OCI-LY1 (cell line): Measurements from ENCODE around the gene FILIP1L.

ENCODE experiments used
- H2AFZ ChIP-seq: fragments of 200-600 bp; sonication (generic), shearing (Covaris generic); 2 replicates; pipeline ENCODE4 v1.6.0; 2014; ENCODE audit warnings: antibody characterized with exemption, mild to moderate bottlenecking, low read length
- H3F3A ChIP-seq: fragments of 200-600 bp; sonication (generic), shearing (Covaris generic); 2 replicates; pipeline ENCODE4 v1.6.0; 2014; ENCODE audit warnings: mild to moderate bottlenecking, antibody characterized with exemption, low read length, moderate library complexity; ENCODE audit not compliant: insufficient read depth
- H3K27ac ChIP-seq: fragments of 200-600 bp; sonication (generic); 2 replicates; pipeline ENCODE4 v1.5.1; 2014; ENCODE audit warnings: low read length, mixed run types, mild to moderate bottlenecking, low read depth; ENCODE audit not compliant: poor library complexity, severe bottlenecking
- H3K27me3 ChIP-seq: fragments of 200-600 bp; sonication (generic); 2 replicates; pipeline ENCODE4 v1.6.0; 2014; ENCODE audit warnings: antibody characterized with exemption, mild to moderate bottlenecking, low read length, moderate library complexity; ENCODE audit not compliant: insufficient read depth
- H3K36me3 ChIP-seq: fragments of 200-600 bp; sonication (generic); 2 replicates; pipeline ENCODE4 v1.6.1; 2014; ENCODE audit warnings: mild to moderate bottlenecking, antibody characterized with exemption, low read length, moderate library complexity, mixed read lengths; ENCODE audit not compliant: insufficient read depth
- H3K4me1 ChIP-seq: fragments of 200-600 bp; sonication (generic); 2 replicates; pipeline ENCODE4 v1.5.1; 2014; ENCODE audit warnings: mild to moderate bottlenecking, low read length, moderate library complexity; ENCODE audit not compliant: insufficient read depth, severe bottlenecking
- H3K4me2 ChIP-seq: fragments of 200-600 bp; sonication (generic), shearing (Covaris generic); 2 replicates; pipeline ENCODE4 v1.6.1; 2014; ENCODE audit warnings: low read length
- H3K4me3 ChIP-seq: fragments of 200-600 bp; sonication (generic); 2 replicates; pipeline ENCODE4 v1.5.1; 2014; ENCODE audit warnings: low read length, low read depth, mild to moderate bottlenecking, mixed read lengths; ENCODE audit not compliant: poor library complexity, severe bottlenecking
- H3K79me2 ChIP-seq: fragments of 200-600 bp; shearing (Covaris generic); 2 replicates; pipeline ENCODE4 v1.6.1; 2016; ENCODE audit warnings: mixed run types, low read length, mixed read lengths; ENCODE audit not compliant: insufficient read depth
- H3K9ac ChIP-seq: fragments of 200-600 bp; sonication (generic), shearing (Covaris generic); 2 replicates; pipeline ENCODE4 v1.6.1; 2014; ENCODE audit warnings: mild to moderate bottlenecking, low read length, mixed read lengths
- H3K9me2 ChIP-seq: fragments of 200-600 bp; sonication (generic), shearing (Covaris generic); 2 replicates; pipeline ENCODE4 v1.6.1; 2014; ENCODE audit warnings: low read depth, mild to moderate bottlenecking, low read length, mixed read lengths
- H3K9me3 ChIP-seq: fragments of 200-600 bp; shearing (Covaris generic); 2 replicates; pipeline ENCODE4 v1.6.1; 2014; ENCODE audit warnings: low read length, mixed read lengths
- H4K20me1 ChIP-seq: fragments of 200-600 bp; sonication (generic), shearing (Covaris generic); 2 replicates; pipeline ENCODE4 v1.6.0; 2016; ENCODE audit warnings: mild to moderate bottlenecking, low read length; ENCODE audit not compliant: insufficient read depth
- EZH2 ChIP-seq: fragments of 200-600 bp; sonication (generic), shearing (Covaris generic); IDR thresholded peaks from 2 replicates; pipeline ENCODE4 v1.8.0; 2017; ENCODE audit warnings: borderline replicate concordance, mixed run types, mild to moderate bottlenecking, antibody characterized with exemption, low read length, moderate library complexity, mixed read lengths
- TF ChIP-seq, protein P1 (sequence below): fragments of 200-600 bp; sonication (generic), shearing (Covaris generic); IDR thresholded peaks from 2 replicates; pipeline ENCODE4 v1.5.1; 2017; ENCODE audit warnings: mild to moderate bottlenecking, antibody characterized with exemption, low read length, moderate library complexity, mixed read lengths

FILIP1L gene

DNA sequence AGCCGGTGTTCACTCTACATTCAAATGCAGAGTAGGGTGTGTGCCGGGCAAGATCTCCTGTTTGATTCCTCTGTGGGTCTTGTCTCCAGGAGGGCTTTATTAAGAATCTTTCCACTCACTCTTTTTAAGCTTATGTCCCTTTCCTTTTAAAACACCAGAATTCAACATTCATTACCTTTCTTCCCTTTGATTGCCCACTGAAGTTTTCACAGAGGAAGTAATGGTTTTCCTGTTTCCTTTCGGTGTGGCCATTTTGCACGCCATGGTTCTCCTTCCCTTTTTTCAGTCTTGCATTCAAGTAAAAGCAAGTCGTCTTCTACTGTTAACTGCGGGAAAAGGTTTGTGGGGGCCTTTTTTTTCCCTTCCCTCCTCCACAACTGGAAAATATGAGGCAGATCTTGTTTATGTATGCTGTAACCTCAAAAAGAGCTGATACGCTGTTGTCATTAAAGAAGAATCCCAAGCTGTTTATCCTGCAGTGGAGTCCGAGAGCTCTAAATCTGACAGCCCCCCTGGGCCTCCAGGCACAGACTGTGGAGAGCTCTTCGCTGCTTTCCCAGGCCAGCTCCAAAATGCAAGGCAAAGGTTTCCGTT is 40.5 kb downstream of the FILIP1L start:
- no peak overlapping the region for H3K4me3 ChIP-seq
- no peaks in the 10 kb centered on the region for H3F3A ChIP-seq
- no peaks in the 10 kb centered on the region for H3K27me3 ChIP-seq
- H3K9ac ChIP-seq = no peak overlapping the region
- no peak overlapping the region for H2AFZ ChIP-seq
- H3K36me3 ChIP-seq = no peaks in the 10 kb centered on the region
- no peaks in the 10 kb centered on the region for H3K9me3 ChIP-seq
- peaks cover 14% of the 10 kb centered on the region for H3K4me1 ChIP-seq
- H3K9me2 ChIP-seq = no peaks in the 10 kb centered on the region
- no peak overlapping the region for H3K4me2 ChIP-seq
- no peaks in the 10 kb centered on the region for H4K20me1 ChIP-seq
- no peak for TF ChIP-seq EZH2
- TF ChIP-seq, protein P1, sequence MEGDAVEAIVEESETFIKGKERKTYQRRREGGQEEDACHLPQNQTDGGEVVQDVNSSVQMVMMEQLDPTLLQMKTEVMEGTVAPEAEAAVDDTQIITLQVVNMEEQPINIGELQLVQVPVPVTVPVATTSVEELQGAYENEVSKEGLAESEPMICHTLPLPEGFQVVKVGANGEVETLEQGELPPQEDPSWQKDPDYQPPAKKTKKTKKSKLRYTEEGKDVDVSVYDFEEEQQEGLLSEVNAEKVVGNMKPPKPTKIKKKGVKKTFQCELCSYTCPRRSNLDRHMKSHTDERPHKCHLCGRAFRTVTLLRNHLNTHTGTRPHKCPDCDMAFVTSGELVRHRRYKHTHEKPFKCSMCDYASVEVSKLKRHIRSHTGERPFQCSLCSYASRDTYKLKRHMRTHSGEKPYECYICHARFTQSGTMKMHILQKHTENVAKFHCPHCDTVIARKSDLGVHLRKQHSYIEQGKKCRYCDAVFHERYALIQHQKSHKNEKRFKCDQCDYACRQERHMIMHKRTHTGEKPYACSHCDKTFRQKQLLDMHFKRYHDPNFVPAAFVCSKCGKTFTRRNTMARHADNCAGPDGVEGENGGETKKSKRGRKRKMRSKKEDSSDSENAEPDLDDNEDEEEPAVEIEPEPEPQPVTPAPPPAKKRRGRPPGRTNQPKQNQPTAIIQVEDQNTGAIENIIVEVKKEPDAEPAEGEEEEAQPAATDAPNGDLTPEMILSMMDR = no peak
- H3K27ac ChIP-seq = no peak overlapping the region
- H3K79me2 ChIP-seq = no peaks in the 10 kb centered on the region

DNA sequence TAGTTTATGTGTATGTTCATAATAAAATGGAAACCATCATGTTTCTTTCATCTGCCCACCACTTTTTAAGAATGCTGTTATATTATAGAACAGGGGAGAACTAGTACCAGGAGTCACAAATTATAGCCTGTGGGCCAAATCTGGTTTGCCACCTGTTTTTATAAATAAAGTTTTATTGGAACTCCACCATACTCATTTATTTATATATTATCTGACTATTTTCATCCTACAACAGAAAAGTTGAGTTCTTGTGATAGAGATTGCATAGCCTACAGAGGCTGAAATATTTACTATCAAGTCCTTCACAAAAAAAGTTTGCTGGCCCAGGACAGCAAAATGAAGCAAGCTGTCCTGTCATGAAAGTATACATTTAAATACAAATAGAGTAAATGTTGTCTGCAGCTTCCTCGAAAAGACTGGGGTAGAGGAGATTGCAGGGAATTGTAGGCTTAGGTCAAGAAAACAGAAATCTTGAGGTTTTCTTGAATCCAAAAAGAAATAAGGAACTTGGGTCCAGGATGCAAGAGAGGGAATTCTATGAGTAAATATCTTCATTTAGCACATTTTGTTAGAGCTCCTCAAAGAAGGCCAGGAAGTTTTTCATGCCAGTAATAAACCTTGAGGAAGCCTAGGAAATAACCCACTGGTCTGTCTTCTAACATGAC is 41.1 kb downstream of the FILIP1L start:
- Histone ChIP-seq H3K27ac (no peak overlapping the region), H3K4me2 (no peak overlapping the region), H3K36me3 (no peaks in the 10 kb centered on the region), H3K9me3 (no peaks in the 10 kb centered on the region), H2AFZ (no peak overlapping the region), H4K20me1 (no peaks in the 10 kb centered on the region), H3K9me2 (no peaks in the 10 kb centered on the region), H3F3A (no peaks in the 10 kb centered on the region), H3K4me3 (no peak overlapping the region), H3K9ac (no peak overlapping the region), H3K4me1 (peaks cover 14% of the 10 kb centered on the region), H3K27me3 (no peaks in the 10 kb centered on the region), H3K79me2 (no peaks in the 10 kb centered on the region)
- TF ChIP-seq EZH2 = no peak
- TF ChIP-seq, protein P1 = no peak

DNA sequence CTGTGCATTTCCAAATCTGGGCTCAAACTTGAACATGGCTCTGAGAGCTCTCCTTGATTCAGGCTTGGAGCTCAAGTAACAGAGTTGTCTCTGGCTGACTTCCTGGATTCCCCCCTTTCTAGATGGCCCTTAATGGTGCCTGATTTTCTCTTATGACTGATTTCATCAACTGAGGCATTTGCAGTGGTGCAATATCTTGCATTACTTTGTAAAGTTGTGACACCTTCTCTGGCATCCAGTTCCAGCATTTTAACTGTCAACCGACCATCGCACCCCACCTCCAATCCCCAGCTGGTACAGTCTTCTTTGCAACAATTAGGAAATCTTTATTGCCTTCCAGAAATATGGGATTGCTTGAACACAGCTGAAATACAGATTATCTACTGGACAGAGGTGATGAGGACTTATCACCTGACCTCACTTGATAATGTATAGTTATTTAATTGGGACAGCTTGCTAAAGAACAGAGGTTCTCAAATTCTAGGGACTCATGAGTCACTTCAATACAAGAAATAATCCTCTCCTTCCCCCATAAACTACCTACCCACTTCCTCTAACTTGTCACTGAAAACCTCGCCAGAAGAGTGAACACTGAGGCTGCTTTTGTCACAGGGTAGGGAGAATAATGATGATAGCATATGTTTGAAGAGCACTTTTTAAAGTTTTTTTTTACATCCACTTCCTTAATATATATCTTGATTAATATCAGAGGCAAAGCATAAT is 41.8 kb downstream of the FILIP1L start:
- H3K27ac ChIP-seq = no peak overlapping the region
- H3F3A ChIP-seq = no peaks in the 10 kb centered on the region
- H3K36me3 ChIP-seq = no peaks in the 10 kb centered on the region
- no peaks in the 10 kb centered on the region for H3K9me3 ChIP-seq
- no peak overlapping the region for H3K4me2 ChIP-seq
- H3K9ac ChIP-seq = no peak overlapping the region
- H3K27me3 ChIP-seq = no peaks in the 10 kb centered on the region
- H3K4me1 ChIP-seq = peaks cover 14% of the 10 kb centered on the region
- H3K9me2 ChIP-seq = no peaks in the 10 kb centered on the region
- TF ChIP-seq EZH2 = no peak
- TF ChIP-seq, protein P1 = no peak
- H2AFZ ChIP-seq = no peak overlapping the region
- no peaks in the 10 kb centered on the region for H3K79me2 ChIP-seq
- no peaks in the 10 kb centered on the region for H4K20me1 ChIP-seq
- no peak overlapping the region for H3K4me3 ChIP-seq
